ENCODE data around the gene FADS2. TPM values are rescaled to one million over a fixed set of nuclear protein-coding genes. Genes with fewer than 3 reads are reported as not detected.

FADS2 gene
- total RNA-seq, 1 experiment from 2014 or later = 423 TPM

- 0 out of 2 replicates have a peak, but pooled peaks cover 4% of the 10 kb centered on the region for H3K27me3 Mint-ChIP-seq (ENCODE audit: low read depth)
- POLR2A ChIA-PET = interaction anchor here (0.6 to 1.5 kb wide), 3 partner anchors 9 to 35 kb away, joined by 3 to 4 read pairs (median 3); no protein-coding TSS in a partner anchor
- ATAC-seq (peak; percentile 7), DNase-seq (ENCODE audit: low spot score) (no peak)
- H3K4me3 Mint-ChIP-seq = peak overlapping the region; percentile 69
- H3K4me1 Mint-ChIP-seq = peaks cover 3% of the 10 kb centered on the region
- no peaks in the 10 kb centered on the region; the same call in 1 of the 2 replicates for H3K36me3 Mint-ChIP-seq
- H3K9me3 Mint-ChIP-seq = no peaks in the 10 kb centered on the region; the same call in 1 of the 2 replicates
- H3K27ac Mint-ChIP-seq = no peak overlapping the region
- CTCF ChIA-PET = interaction anchor here (1.0 to 2.5 kb wide), 5 partner anchors 8 to 191 kb away, joined by 3 to 7 read pairs (median 4); no protein-coding TSS in a partner anchor
- TF ChIP-seq, protein P1, sequence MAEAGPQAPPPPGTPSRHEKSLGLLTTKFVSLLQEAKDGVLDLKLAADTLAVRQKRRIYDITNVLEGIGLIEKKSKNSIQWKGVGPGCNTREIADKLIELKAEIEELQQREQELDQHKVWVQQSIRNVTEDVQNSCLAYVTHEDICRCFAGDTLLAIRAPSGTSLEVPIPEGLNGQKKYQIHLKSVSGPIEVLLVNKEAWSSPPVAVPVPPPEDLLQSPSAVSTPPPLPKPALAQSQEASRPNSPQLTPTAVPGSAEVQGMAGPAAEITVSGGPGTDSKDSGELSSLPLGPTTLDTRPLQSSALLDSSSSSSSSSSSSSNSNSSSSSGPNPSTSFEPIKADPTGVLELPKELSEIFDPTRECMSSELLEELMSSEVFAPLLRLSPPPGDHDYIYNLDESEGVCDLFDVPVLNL (CRISPR knock-in tag; IDR thresholded peaks at IDR 0.05; ENCODE audit: borderline replicate concordance, low read depth) = no peak
- TF ChIP-seq, protein P2, sequence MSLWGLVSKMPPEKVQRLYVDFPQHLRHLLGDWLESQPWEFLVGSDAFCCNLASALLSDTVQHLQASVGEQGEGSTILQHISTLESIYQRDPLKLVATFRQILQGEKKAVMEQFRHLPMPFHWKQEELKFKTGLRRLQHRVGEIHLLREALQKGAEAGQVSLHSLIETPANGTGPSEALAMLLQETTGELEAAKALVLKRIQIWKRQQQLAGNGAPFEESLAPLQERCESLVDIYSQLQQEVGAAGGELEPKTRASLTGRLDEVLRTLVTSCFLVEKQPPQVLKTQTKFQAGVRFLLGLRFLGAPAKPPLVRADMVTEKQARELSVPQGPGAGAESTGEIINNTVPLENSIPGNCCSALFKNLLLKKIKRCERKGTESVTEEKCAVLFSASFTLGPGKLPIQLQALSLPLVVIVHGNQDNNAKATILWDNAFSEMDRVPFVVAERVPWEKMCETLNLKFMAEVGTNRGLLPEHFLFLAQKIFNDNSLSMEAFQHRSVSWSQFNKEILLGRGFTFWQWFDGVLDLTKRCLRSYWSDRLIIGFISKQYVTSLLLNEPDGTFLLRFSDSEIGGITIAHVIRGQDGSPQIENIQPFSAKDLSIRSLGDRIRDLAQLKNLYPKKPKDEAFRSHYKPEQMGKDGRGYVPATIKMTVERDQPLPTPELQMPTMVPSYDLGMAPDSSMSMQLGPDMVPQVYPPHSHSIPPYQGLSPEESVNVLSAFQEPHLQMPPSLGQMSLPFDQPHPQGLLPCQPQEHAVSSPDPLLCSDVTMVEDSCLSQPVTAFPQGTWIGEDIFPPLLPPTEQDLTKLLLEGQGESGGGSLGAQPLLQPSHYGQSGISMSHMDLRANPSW (CRISPR knock-in tag; conservative IDR thresholded peaks at IDR 0.05; ENCODE audit: low read depth) = no peak
- TF ChIP-seq JUN (CRISPR knock-in tag; IDR thresholded peaks at IDR 0.05) (no peak), SP1 (CRISPR knock-in tag; conservative IDR thresholded peaks at IDR 0.05) (0 out of 2 replicates have a peak, but pooled peaks have one; percentile 8), NR1H2 (CRISPR knock-in tag; IDR thresholded peaks at IDR 0.05) (no peak), ZNF396 (CRISPR knock-in tag; IDR thresholded peaks at IDR 0.05; ENCODE audit: borderline replicate concordance) (no peak), SOX15 (CRISPR knock-in tag; IDR thresholded peaks at IDR 0.05) (no peak), HMGXB4 (CRISPR knock-in tag; IDR thresholded peaks at IDR 0.05) (peak; percentile 8; the same call in 1 of the 2 replicates), ZSCAN18 (CRISPR knock-in tag; IDR thresholded peaks at IDR 0.05) (no peak), E2F1 (CRISPR knock-in tag; IDR thresholded peaks at IDR 0.05) (no peak), ZNF423 (CRISPR knock-in tag; IDR thresholded peaks at IDR 0.05) (no peak)
- TF ChIP-seq, protein P3, sequence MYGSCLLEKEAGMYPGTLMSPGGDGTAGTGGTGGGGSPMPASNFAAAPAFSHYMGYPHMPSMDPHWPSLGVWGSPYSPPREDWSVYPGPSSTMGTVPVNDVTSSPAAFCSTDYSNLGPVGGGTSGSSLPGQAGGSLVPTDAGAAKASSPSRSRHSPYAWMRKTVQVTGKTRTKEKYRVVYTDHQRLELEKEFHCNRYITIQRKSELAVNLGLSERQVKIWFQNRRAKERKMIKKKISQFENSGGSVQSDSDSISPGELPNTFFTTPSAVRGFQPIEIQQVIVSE (CRISPR knock-in tag; IDR thresholded peaks at IDR 0.05; ENCODE audit: borderline replicate concordance) = no peak
- TF ChIP-seq, protein P4, sequence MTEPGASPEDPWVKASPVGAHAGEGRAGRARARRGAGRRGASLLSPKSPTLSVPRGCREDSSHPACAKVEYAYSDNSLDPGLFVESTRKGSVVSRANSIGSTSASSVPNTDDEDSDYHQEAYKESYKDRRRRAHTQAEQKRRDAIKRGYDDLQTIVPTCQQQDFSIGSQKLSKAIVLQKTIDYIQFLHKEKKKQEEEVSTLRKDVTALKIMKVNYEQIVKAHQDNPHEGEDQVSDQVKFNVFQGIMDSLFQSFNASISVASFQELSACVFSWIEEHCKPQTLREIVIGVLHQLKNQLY (CRISPR knock-in tag; IDR thresholded peaks at IDR 0.05) = no peak
- TF ChIP-seq, protein P5, sequence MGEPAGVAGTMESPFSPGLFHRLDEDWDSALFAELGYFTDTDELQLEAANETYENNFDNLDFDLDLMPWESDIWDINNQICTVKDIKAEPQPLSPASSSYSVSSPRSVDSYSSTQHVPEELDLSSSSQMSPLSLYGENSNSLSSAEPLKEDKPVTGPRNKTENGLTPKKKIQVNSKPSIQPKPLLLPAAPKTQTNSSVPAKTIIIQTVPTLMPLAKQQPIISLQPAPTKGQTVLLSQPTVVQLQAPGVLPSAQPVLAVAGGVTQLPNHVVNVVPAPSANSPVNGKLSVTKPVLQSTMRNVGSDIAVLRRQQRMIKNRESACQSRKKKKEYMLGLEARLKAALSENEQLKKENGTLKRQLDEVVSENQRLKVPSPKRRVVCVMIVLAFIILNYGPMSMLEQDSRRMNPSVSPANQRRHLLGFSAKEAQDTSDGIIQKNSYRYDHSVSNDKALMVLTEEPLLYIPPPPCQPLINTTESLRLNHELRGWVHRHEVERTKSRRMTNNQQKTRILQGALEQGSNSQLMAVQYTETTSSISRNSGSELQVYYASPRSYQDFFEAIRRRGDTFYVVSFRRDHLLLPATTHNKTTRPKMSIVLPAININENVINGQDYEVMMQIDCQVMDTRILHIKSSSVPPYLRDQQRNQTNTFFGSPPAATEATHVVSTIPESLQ (CRISPR knock-in tag; IDR thresholded peaks at IDR 0.05) = no peak
- TF ChIP-seq, protein P6, sequence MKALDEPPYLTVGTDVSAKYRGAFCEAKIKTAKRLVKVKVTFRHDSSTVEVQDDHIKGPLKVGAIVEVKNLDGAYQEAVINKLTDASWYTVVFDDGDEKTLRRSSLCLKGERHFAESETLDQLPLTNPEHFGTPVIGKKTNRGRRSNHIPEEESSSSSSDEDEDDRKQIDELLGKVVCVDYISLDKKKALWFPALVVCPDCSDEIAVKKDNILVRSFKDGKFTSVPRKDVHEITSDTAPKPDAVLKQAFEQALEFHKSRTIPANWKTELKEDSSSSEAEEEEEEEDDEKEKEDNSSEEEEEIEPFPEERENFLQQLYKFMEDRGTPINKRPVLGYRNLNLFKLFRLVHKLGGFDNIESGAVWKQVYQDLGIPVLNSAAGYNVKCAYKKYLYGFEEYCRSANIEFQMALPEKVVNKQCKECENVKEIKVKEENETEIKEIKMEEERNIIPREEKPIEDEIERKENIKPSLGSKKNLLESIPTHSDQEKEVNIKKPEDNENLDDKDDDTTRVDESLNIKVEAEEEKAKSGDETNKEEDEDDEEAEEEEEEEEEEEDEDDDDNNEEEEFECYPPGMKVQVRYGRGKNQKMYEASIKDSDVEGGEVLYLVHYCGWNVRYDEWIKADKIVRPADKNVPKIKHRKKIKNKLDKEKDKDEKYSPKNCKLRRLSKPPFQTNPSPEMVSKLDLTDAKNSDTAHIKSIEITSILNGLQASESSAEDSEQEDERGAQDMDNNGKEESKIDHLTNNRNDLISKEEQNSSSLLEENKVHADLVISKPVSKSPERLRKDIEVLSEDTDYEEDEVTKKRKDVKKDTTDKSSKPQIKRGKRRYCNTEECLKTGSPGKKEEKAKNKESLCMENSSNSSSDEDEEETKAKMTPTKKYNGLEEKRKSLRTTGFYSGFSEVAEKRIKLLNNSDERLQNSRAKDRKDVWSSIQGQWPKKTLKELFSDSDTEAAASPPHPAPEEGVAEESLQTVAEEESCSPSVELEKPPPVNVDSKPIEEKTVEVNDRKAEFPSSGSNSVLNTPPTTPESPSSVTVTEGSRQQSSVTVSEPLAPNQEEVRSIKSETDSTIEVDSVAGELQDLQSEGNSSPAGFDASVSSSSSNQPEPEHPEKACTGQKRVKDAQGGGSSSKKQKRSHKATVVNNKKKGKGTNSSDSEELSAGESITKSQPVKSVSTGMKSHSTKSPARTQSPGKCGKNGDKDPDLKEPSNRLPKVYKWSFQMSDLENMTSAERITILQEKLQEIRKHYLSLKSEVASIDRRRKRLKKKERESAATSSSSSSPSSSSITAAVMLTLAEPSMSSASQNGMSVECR (CRISPR knock-in tag; IDR thresholded peaks at IDR 0.05; ENCODE audit: borderline replicate concordance) = no peak
Measured at GRCh38 chr11:61890529-61891330, 62.6 kb downstream of the FADS2 start.

Data from WTC11 (cell line).